K562 treated with DMSO at 1 percent for 12 hours (cell line): Measurements from ENCODE around the gene RTN1. TPM values are rescaled to one million over a fixed set of nuclear protein-coding genes. Genes with fewer than 3 reads are reported as not detected.

Experiments used
- total RNA-seq: library from RNA; unstranded; fragments of 300-600 nt; gene quantifications from 2 replicates; pipeline ENCODE4 v1.2.3, GENCODE V29; 2022; ENCODE audit not compliant: insufficient read depth

The RTN1 gene, protein sequence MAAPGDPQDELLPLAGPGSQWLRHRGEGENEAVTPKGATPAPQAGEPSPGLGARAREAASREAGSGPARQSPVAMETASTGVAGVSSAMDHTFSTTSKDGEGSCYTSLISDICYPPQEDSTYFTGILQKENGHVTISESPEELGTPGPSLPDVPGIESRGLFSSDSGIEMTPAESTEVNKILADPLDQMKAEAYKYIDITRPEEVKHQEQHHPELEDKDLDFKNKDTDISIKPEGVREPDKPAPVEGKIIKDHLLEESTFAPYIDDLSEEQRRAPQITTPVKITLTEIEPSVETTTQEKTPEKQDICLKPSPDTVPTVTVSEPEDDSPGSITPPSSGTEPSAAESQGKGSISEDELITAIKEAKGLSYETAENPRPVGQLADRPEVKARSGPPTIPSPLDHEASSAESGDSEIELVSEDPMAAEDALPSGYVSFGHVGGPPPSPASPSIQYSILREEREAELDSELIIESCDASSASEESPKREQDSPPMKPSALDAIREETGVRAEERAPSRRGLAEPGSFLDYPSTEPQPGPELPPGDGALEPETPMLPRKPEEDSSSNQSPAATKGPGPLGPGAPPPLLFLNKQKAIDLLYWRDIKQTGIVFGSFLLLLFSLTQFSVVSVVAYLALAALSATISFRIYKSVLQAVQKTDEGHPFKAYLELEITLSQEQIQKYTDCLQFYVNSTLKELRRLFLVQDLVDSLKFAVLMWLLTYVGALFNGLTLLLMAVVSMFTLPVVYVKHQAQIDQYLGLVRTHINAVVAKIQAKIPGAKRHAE
- not detected in 2 replicates for total RNA-seq

GRCh38 chr14:59870277-59871165 lies at the start of gene RTN1:
Gene RTN1, minus strand, starts transcription at chr14:59870776. Its CDS starts 146 bp downstream, at chr14:59870630.

GRCh38 chr14:59919570-59920377 lies 49.2 kb upstream of the RTN1 start, which contains the start of gene LRRC9:
Gene LRRC9, plus strand, starts transcription at chr14:59920144.

DNA sequence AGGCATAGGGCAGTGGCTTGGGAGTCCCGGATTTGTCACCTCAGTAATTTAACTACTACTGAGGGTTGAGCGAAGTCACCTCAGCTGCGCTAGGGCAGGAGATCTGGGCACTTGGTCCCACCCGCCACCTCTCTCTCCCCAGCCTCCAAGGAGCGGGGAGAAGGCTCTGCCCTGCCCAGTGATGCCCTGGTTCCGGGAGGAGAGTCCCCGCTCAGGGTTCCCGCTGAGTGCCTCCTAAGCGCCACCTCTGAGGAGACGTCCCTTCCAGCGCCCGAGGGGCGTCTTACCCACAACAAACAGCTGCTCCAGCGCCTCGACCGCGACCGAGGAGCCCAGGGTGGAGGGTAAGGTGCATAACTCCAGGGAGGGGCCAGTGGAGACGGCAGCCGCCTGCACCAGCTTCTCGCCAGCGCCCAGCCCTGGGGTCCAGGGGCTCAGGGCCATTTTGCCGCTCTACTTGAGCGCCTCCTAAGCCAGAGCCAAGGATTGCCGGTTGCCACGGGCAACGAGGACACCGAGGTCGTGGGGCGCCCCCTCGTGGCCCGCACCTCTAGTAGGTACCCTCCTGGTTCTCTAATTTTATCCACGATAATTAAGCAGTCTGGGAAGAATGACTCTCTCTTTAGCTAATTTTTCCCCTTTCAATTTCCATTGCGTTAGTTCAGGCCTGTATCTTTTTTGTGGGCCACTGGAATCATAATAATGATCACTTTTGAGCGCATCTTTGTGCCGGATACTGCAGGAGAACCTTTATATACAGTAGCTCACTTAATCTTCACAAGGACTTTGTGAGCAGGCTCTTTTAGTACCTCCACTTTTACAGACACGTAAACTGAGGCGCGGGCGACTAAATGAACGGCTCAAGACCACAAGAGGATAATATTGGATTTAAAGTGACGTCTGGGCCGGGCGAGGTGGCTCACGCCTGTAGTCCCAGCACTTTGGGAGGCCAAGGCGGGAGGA lies 294.0 kb downstream of the RTN1 start, which contains the start of gene CCDC175:
TSS of gene CCDC175 (minus strand) at position 481 of the 963 bp plus-strand sequence. CDS start at position 444, 37 bp downstream.

Other genes with a start within 250 kb of the RTN1 start
- gene LRRC9, start 49.4 kb upstream of the RTN1 start, total RNA-seq = not detected in 2 replicates
- gene PCNX4, start 221.1 kb upstream of the RTN1 start, total RNA-seq = 3.4 and 10.6 TPM in 2 replicates